ENCODE measurements around the gene OTUB1. TPM values are rescaled to one million over a fixed set of nuclear protein-coding genes. Genes with fewer than 3 reads are reported as not detected.

The OTUB1 gene
- total and polyA plus RNA-seq, 2 donors (not counting 1 experiment from before 2014, with no cell fraction given) = 78.2 to 119 TPM

DNA sequence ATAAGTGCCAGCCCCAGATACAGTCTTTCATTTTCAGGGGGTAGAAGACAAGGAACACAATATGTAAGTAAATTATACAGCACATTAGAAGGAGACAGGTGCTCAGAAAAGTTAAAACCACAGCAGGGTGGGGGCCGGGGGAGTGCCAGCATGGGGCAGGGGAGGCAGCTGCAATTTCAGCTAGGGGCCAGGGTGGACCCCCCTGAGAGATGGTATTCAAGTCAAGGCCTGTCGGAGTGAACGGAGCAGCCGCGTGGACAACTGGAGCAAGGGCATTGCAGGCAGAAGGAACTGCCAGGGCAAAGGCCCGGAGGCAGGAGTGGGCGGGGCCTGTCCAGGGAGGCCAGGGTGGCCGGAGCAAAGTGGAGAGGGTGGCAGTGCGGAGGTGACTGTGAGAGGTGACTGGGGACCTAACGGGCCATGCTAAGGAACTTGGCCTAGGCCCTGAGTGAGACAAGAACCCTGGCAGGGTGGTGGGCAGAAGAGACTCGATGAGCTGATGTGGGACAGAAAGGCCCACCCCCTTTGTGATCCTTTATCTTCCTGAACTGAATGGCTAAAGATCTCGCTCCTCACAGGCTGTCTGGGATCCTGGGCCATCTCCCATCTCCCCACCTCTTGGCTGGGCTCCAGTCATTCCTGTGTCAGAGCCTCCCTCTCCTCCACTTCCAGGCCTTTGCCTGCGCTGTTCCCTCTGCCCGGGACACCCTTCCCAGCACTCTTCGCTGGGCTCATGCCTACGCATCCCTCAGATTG, 27.1 kb downstream of the OTUB1 start:
- no peaks in the 10 kb centered on the region for H3K4me1 ChIP-seq (ENCODE audit: control insufficient read depth in 2 of 2, insufficient read depth in 2 of 2, low read length in 2 of 2)
- no peak overlapping the region for H3K4me2 ChIP-seq (replicated peaks; ENCODE audit: low read depth, low read length, poor library complexity, severe bottlenecking)
- H3K9me3 Mint-ChIP-seq (ENCODE audit: insufficient read depth) = no peaks in the 10 kb centered on the region
- H3K4me3 ChIP-seq (ENCODE audit: control extremely low read depth in 1 of 5, extremely low read depth in 1 of 5, insufficient read depth in 1 of 5, low read depth in 2 of 5, low read length in 4 of 5) = no peak overlapping the region
- no peaks in the 10 kb centered on the region for H3K36me3 ChIP-seq (replicated peaks in 1 of 2; ENCODE audit: control extremely low read depth in 1 of 2, control insufficient read depth in 1 of 2, extremely low read depth in 1 of 2, insufficient read depth in 2 of 2, low read length in 1 of 2)
- no peaks in the 10 kb centered on the region for H3K79me2 ChIP-seq (ENCODE audit: control insufficient read depth, insufficient read depth, low read length)
- no peak overlapping the region for H3K27ac ChIP-seq (ENCODE audit: low read length in 2 of 2)
- no peaks in the 10 kb centered on the region for H4K20me1 ChIP-seq (ENCODE audit: control insufficient read depth, insufficient read depth, low read length, poor library complexity, severe bottlenecking)
- WGBS (ENCODE audit: insufficient coverage) = 95% methylated on average over 16 of the region's 16 CpGs
- DNase-seq (no peak), ATAC-seq (ENCODE audit: low read depth) (no peak)
- TF ChIP-seq, protein P1, sequence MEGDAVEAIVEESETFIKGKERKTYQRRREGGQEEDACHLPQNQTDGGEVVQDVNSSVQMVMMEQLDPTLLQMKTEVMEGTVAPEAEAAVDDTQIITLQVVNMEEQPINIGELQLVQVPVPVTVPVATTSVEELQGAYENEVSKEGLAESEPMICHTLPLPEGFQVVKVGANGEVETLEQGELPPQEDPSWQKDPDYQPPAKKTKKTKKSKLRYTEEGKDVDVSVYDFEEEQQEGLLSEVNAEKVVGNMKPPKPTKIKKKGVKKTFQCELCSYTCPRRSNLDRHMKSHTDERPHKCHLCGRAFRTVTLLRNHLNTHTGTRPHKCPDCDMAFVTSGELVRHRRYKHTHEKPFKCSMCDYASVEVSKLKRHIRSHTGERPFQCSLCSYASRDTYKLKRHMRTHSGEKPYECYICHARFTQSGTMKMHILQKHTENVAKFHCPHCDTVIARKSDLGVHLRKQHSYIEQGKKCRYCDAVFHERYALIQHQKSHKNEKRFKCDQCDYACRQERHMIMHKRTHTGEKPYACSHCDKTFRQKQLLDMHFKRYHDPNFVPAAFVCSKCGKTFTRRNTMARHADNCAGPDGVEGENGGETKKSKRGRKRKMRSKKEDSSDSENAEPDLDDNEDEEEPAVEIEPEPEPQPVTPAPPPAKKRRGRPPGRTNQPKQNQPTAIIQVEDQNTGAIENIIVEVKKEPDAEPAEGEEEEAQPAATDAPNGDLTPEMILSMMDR (IDR thresholded peaks at IDR 0.05) = no peak
- TF ChIP-seq EZH2 (IDR thresholded peaks at IDR 0.05; ENCODE audit: borderline replicate concordance, insufficient read depth, low read depth, low read length, poor library complexity, severe bottlenecking) = no peak
- H3K27me3 ChIP-seq (replicated peaks in 1 of 4; ENCODE audit: control extremely low read depth in 1 of 4, control insufficient read depth in 3 of 4, insufficient read depth in 4 of 4, low read length in 3 of 4) = peaks cover 0 to 11% (median 1%) of the 10 kb centered on the region in 4 experiments
- H3K27me3 Mint-ChIP-seq = peaks cover 6% of the 10 kb centered on the region
- no peak overlapping the region for H3K4me3 Mint-ChIP-seq
- H3K4me1 Mint-ChIP-seq = no peaks in the 10 kb centered on the region
- intact Hi-C loops (cut with micrococcal nuclease) = no loop called here
- no peak overlapping the region for H3K27ac Mint-ChIP-seq
- H3K9ac ChIP-seq (ENCODE audit: low read length) = no peak overlapping the region
- peaks cover 0 to 28% (median 0%) of the 10 kb centered on the region in 3 donors for H3K9me3 ChIP-seq (ENCODE audit: control extremely low read depth in 1 of 3, control insufficient read depth in 2 of 3, insufficient read depth in 1 of 3, low read length in 2 of 3)
- CTCF ChIA-PET = no interaction called here
- POLR2A ChIA-PET = no interaction called here
- no peak overlapping the region for H2AFZ ChIP-seq (ENCODE audit: insufficient read depth, low read depth, low read length, poor library complexity, severe bottlenecking)

DNA sequence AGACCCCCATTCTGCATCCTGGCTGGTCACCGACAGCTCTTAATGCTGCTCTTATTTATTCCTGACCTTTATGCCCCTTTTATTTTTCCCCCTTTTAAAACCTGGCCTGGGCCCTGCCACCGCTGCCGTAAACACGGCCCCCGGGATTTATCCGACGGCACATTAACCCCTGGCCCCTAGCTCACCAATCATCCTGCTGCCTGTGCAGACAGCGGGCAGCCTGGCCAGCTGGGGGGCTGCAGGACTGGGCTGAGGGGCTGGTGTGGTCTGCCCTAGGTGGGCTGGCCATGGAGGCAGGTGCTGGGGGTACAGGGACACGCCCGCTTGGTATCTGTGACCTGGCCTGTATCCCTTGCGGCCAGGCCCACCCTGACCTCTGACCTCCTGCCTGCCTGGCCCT, 28.1 kb downstream of the OTUB1 start:
- no peak for ATAC-seq (ENCODE audit: low read depth)

More for the DNA sequence above, 28.1 kb downstream of the OTUB1 start:
- TF ChIP-seq EZH2 (IDR thresholded peaks at IDR 0.05; ENCODE audit: borderline replicate concordance, insufficient read depth, low read depth, low read length, poor library complexity, severe bottlenecking) = no peak
- TF ChIP-seq, protein P1 (IDR thresholded peaks at IDR 0.05) = no peak
- no peak overlapping the region for H3K4me3 ChIP-seq (ENCODE audit: control extremely low read depth in 1 of 5, extremely low read depth in 1 of 5, insufficient read depth in 1 of 5, low read depth in 2 of 5, low read length in 4 of 5)
- no peak overlapping the region for H3K4me3 Mint-ChIP-seq
- H3K4me1 Mint-ChIP-seq = no peaks in the 10 kb centered on the region
- H3K27ac ChIP-seq (ENCODE audit: low read length in 2 of 2) = no peak overlapping the region
- peaks cover 0 to 2% (median 0%) of the 10 kb centered on the region in 4 experiments for H3K27me3 ChIP-seq (replicated peaks in 1 of 4; ENCODE audit: control extremely low read depth in 1 of 4, control insufficient read depth in 3 of 4, insufficient read depth in 4 of 4, low read length in 3 of 4)
- intact Hi-C loops (cut with micrococcal nuclease) = no loop called here
- no peaks in the 10 kb centered on the region for H3K9me3 Mint-ChIP-seq (ENCODE audit: insufficient read depth)
- ChIA-PET POLR2A (no interaction called here), CTCF (no interaction called here)
- no peak for DNase-seq
- H3K79me2 ChIP-seq (ENCODE audit: control insufficient read depth, insufficient read depth, low read length) = no peaks in the 10 kb centered on the region
- no peak overlapping the region for H3K9ac ChIP-seq (ENCODE audit: low read length)
- H2AFZ ChIP-seq (ENCODE audit: insufficient read depth, low read depth, low read length, poor library complexity, severe bottlenecking) = no peak overlapping the region
- no peaks in the 10 kb centered on the region for H3K27me3 Mint-ChIP-seq
- no peaks in the 10 kb centered on the region for H4K20me1 ChIP-seq (ENCODE audit: control insufficient read depth, insufficient read depth, low read length, poor library complexity, severe bottlenecking)
- no peaks in the 10 kb centered on the region for H3K36me3 ChIP-seq (replicated peaks in 1 of 2; ENCODE audit: control extremely low read depth in 1 of 2, control insufficient read depth in 1 of 2, extremely low read depth in 1 of 2, insufficient read depth in 2 of 2, low read length in 1 of 2)
- no peaks in the 10 kb centered on the region for H3K4me1 ChIP-seq (ENCODE audit: control insufficient read depth in 2 of 2, insufficient read depth in 2 of 2, low read length in 2 of 2)
- WGBS (ENCODE audit: insufficient coverage) = 95% methylated on average over 8 of the region's 11 CpGs
- H3K4me2 ChIP-seq (replicated peaks; ENCODE audit: low read depth, low read length, poor library complexity, severe bottlenecking) = no peak overlapping the region
- peaks cover 0 to 23% (median 0%) of the 10 kb centered on the region in 3 donors for H3K9me3 ChIP-seq (ENCODE audit: control extremely low read depth in 1 of 3, control insufficient read depth in 2 of 3, insufficient read depth in 1 of 3, low read length in 2 of 3)
- no peak overlapping the region for H3K27ac Mint-ChIP-seq
